A673 (cell line): ENCODE data around the gene PSMD11.

Experiments
- CTCF ChIP-seq: fragments of 300-800, 200-600 bp; sonication (generic); conservative IDR thresholded peaks from 2 replicates; pipeline ENCODE4 v1.5.1; 2017; ENCODE audit warnings: low read depth, mild to moderate bottlenecking, antibody characterized with exemption, low read length, moderate library complexity, mixed read lengths
- EZH2 ChIP-seq: fragments of 200-600 bp; sonication (generic); IDR thresholded peaks from 2 replicates; pipeline ENCODE4 v1.6.1; 2017; ENCODE audit warnings: borderline replicate concordance, low read depth, mild to moderate bottlenecking, mixed read lengths, antibody characterized with exemption, low read length; ENCODE audit not compliant: poor library complexity, severe bottlenecking

GRCh38 chr17:32502013-32502412 is 57.7 kb downstream of the PSMD11 start:
- TF ChIP-seq CTCF (no peak), EZH2 (no peak)
